ENCODE data around the gene AP1G1. TPM values are rescaled to one million over a fixed set of nuclear protein-coding genes. Genes with fewer than 3 reads are reported as not detected.
A peak's percentile ranks its signal among the peaks of the same experiment; 100 is the strongest.

The AP1G1 gene
- total and polyA plus RNA-seq, 10 of the 15 experiments (the other 5 are each of a cell fraction or from before 2014, with no cell fraction given), result 5.9 to 83.7 (median 47.8) TPM

GRCh38 chr16:71843572-71843971 is 34.9 kb upstream of the AP1G1 start:
- H3K79me2 ChIP-seq (ENCODE audit: control insufficient read depth, insufficient read depth, low read length), result peaks cover 27% of the 10 kb centered on the region
- intact Hi-C loops (cut with micrococcal nuclease; ENCODE audit: unreplicated experiment), result loop anchor here (1.0 kb wide), 1 partner anchor 27 kb away; no protein-coding TSS in a partner anchor
- POLR2A ChIA-PET, result interaction anchor here (0.7 to 4.2 kb wide), 10 partner anchors 8 to 115 kb away, joined by 3 to 38 read pairs (median 6); partner anchors contain the start of genes AP1G1 and ZNF821
- TF ChIP-seq CEBPB (IDR thresholded peaks at IDR 0.05; ENCODE audit: borderline replicate concordance in 1 of 2, low read depth in 2 of 2, low read length in 2 of 2) (no peak), NFIC (IDR thresholded peaks at IDR 0.05; ENCODE audit: low read depth, low read length) (peak; percentile 43; the same call in 1 of the 2 replicates), ZBTB40 (IDR thresholded peaks at IDR 0.05; ENCODE audit: borderline replicate concordance) (no peak), NR2F1 (conservative IDR thresholded peaks at IDR 0.05) (no peak), ATF7 (IDR thresholded peaks at IDR 0.05; ENCODE audit: low read depth) (peak; percentile 48), WRNIP1 (IDR thresholded peaks at IDR 0.05; ENCODE audit: borderline replicate concordance, low read depth, low read length) (no peak), RUNX3 (IDR thresholded peaks at IDR 0.05; ENCODE audit: low read length) (peak; percentile 82), SKIL (IDR thresholded peaks at IDR 0.05; ENCODE audit: low read depth, poor library complexity, severe bottlenecking) (peak; percentile 71), MYB (IDR thresholded peaks at IDR 0.05; ENCODE audit: borderline replicate concordance, low read depth, low read length) (no peak), MTA2 (IDR thresholded peaks at IDR 0.05; ENCODE audit: low read depth) (peak; percentile 76), ASH2L (IDR thresholded peaks at IDR 0.05; ENCODE audit: borderline replicate concordance, low read depth) (no peak), BHLHE40 (IDR thresholded peaks at IDR 0.05; ENCODE audit: borderline replicate concordance in 1 of 2, low read depth in 2 of 2, low read length in 1 of 2) (peak; percentile 8 to 13; a peak in 1 of 4 replicates), POU2F2 (IDR thresholded peaks at IDR 0.05; ENCODE audit: borderline replicate concordance, low read depth, low read length) (0 out of 3 replicates have a peak, but pooled peaks have one; percentile 20), ZNF24 (IDR thresholded peaks at IDR 0.05) (peak; percentile 31; the same call in 1 of the 2 replicates), IKZF1 (conservative IDR thresholded peaks at IDR 0.05) (peak; percentile 40; the same call in 1 of the 2 replicates), IKZF2 (IDR thresholded peaks at IDR 0.05) (peak in 1 of 2 experiments; percentile 79; a peak in 3 of 4 replicates), SRF (IDR thresholded peaks at IDR 0.05; ENCODE audit: low read depth in 2 of 2, low read length in 2 of 2) (0 out of 4 replicates have a peak, but pooled peaks of 1 of the 2 experiments have one; percentile 27), BCL11A (IDR thresholded peaks at IDR 0.05; ENCODE audit: low read depth, low read length) (peak; percentile 56; the same call in 1 of the 2 replicates)

More at GRCh38 chr16:71843572-71843971, 34.9 kb upstream of the AP1G1 start:
- Histone ChIP-seq H3K36me3 (ENCODE audit: control insufficient read depth in 2 of 2, insufficient read depth in 2 of 2, low read length in 1 of 2) (peaks cover 0 to 4% of the 10 kb centered on the region in 2 experiments; a peak in 1 of 4 replicates), H3K4me3 (peak overlapping the region; percentile 25; the same call in 1 of the 2 replicates), H3K9ac (ENCODE audit: control insufficient read depth, insufficient read depth, low read length) (peak overlapping the region; percentile 24; the same call in 1 of the 2 replicates), H3K27me3 (replicated peaks in 1 of 2; ENCODE audit: control insufficient read depth in 2 of 2, insufficient read depth in 2 of 2, low read length in 1 of 2) (no peaks in the 10 kb centered on the region), H3K27ac (ENCODE audit: control insufficient read depth, insufficient read depth) (peak overlapping the region; percentile 90), H3K4me2 (ENCODE audit: control insufficient read depth, insufficient read depth) (peak overlapping the region; percentile 52), H4K20me1 (ENCODE audit: control insufficient read depth, insufficient read depth) (no peaks in the 10 kb centered on the region), H3K4me1 (ENCODE audit: control insufficient read depth, insufficient read depth, low read length) (peaks cover 44% of the 10 kb centered on the region), H3K9me3 (replicated peaks; ENCODE audit: control insufficient read depth, insufficient read depth, low read length) (no peaks in the 10 kb centered on the region), H2AFZ (ENCODE audit: control insufficient read depth, low read depth, low read length) (peak overlapping the region; percentile 28; the same call in 1 of the 2 replicates)
- no peak for DNase-seq (ENCODE audit: low read depth, low spot score)
- BruUV-seq (replicated peaks), result no TSS peak
- ChIA-PET SMC1A (ENCODE audit: uncharacterized antibody, unreplicated experiment) (interaction anchor here (0.7 to 3.8 kb wide), 18 partner anchors 9 to 278 kb away, joined by 3 to 37 read pairs (median 5); partner anchors contain the start of genes AP1G1 and ZNF821), CTCF (interaction anchor here (0.8 to 4.3 kb wide), 7 partner anchors 14 to 40 kb away, joined by 3 to 39 read pairs (median 4); partner anchors contain the start of gene ZNF821), RAD21 (ENCODE audit: unreplicated experiment) (interaction anchor here (0.6 to 6.0 kb wide), 14 partner anchors 9 to 278 kb away, joined by 3 to 53 read pairs (median 4); partner anchors contain the start of genes AP1G1 and ZNF821)
- in situ Hi-C loops (cut with MboI), result no loop called here
- FAIRE-seq, result peak; percentile 69
- 3% methylated on average over 2 of the region's 2 CpGs for WGBS (ENCODE audit: insufficient coverage, insufficient replicate concordance, low lambda C conversion rate, missing lambda C conversion rate)
- ATAC-seq, result peak; percentile 52
